Liver (tissue), 9 donors: ENCODE measurements around the gene CCDC54. TPM values are rescaled to one million over a fixed set of nuclear protein-coding genes. Genes with fewer than 3 reads are reported as not detected.

Source experiments
- DNase-seq: peaks from one replicate; pipeline ENCODE4 v3.0.0-alpha.2; 2017; ENCODE audit warnings: low spot score
- H3K27ac ChIP-seq, 2 donors: one replicate each; pipeline ENCODE4 v1.7.0; 2013; ENCODE audit warnings: inconsistent platforms in 2 of 2, low read length in 2 of 2, control low read depth in 1 of 2, low read depth in 1 of 2, mild to moderate bottlenecking in 1 of 2
- H3K27me3 ChIP-seq, 4 donors: one replicate each; pipeline versions ENCODE4 v1.6.1 to v1.7.0; 2013; ENCODE audit warnings: low read length in 3 of 4, inconsistent platforms in 1 of 4, mild to moderate bottlenecking in 1 of 4, moderate library complexity in 1 of 4; ENCODE audit not compliant: control insufficient read depth in 4 of 4, insufficient read depth in 4 of 4
- H3K36me3 ChIP-seq, 4 donors: one replicate each; pipeline versions ENCODE4 v1.6.1 to v1.7.0; 2013; ENCODE audit warnings: low read length in 3 of 4, mild to moderate bottlenecking in 3 of 4, low read depth in 1 of 4, moderate library complexity in 1 of 4; ENCODE audit not compliant: control insufficient read depth in 4 of 4, insufficient read depth in 3 of 4
- H3K4me1 ChIP-seq, 4 donors: one replicate each; pipeline versions ENCODE4 v1.6.1 to v1.7.0; 2013; ENCODE audit warnings: low read length in 3 of 4, mild to moderate bottlenecking in 3 of 4, moderate library complexity in 1 of 4; ENCODE audit not compliant: control insufficient read depth in 4 of 4, insufficient read depth in 4 of 4
- H3K4me3 ChIP-seq, 3 donors: one replicate each; pipeline versions ENCODE4 v1.6.1 to v1.7.0; 2013; ENCODE audit warnings: low read length in 3 of 3, control low read depth in 1 of 3, low read depth in 1 of 3, mild to moderate bottlenecking in 1 of 3
- H3K9ac ChIP-seq, 2 donors: one replicate each; pipeline ENCODE4 v1.7.0; 2013; ENCODE audit warnings: low read length in 2 of 2, mild to moderate bottlenecking in 2 of 2, moderate library complexity in 2 of 2, control low read depth in 1 of 2, low read depth in 1 of 2
- H3K9me3 ChIP-seq, 4 donors: one replicate each; pipeline versions ENCODE4 v1.6.1 to v1.7.0; 2013; ENCODE audit warnings: low read length in 3 of 4; ENCODE audit not compliant: control insufficient read depth in 4 of 4
- CTCF ChIP-seq: fragments of 150-350 bp; IDR thresholded peaks from 2 replicates; pipeline ENCODE4 v1.5.1; 2017; ENCODE audit warnings: improper control_type of control experiment, low read depth, low read length; ENCODE audit not compliant: missing input control
- EGR1 ChIP-seq, 2 donors: IDR thresholded peaks; 2 replicates each; pipeline ENCODE4 v1.6.1; 2016 to 2018; ENCODE audit warnings: antibody characterized with exemption in 2 of 2, low read depth in 2 of 2
- FOXA1 ChIP-seq: IDR thresholded peaks from 2 replicates; pipeline ENCODE4 v1.6.1; 2016; ENCODE audit warnings: antibody characterized with exemption
- FOXA2 ChIP-seq: IDR thresholded peaks from 2 replicates; pipeline ENCODE4 v1.6.1; 2016; ENCODE audit warnings: antibody characterized with exemption
- GABPA ChIP-seq, 2 donors: IDR thresholded peaks in 1 of 2; conservative IDR thresholded peaks in 1 of 2; 2 replicates each; pipeline ENCODE4 v1.6.1; 2016; ENCODE audit warnings: antibody characterized with exemption in 2 of 2, mild to moderate bottlenecking in 1 of 2, moderate library complexity in 1 of 2
- HNF4A ChIP-seq, 2 donors: conservative IDR thresholded peaks; 2 replicates each; pipeline ENCODE4 v1.6.1; 2016; ENCODE audit warnings: antibody characterized with exemption in 2 of 2, mild to moderate bottlenecking in 2 of 2
- HNF4G ChIP-seq: IDR thresholded peaks from 2 replicates; pipeline ENCODE4 v1.6.1; 2016; ENCODE audit warnings: antibody characterized with exemption
- JUND ChIP-seq, 2 donors: IDR thresholded peaks; 2 replicates each; pipeline ENCODE4 v1.6.1; 2016; ENCODE audit warnings: antibody characterized with exemption in 2 of 2
- MAX ChIP-seq: IDR thresholded peaks from 2 replicates; pipeline ENCODE4 v1.6.1; 2016; ENCODE audit warnings: antibody characterized with exemption
- NR2F2 ChIP-seq: IDR thresholded peaks from 2 replicates; pipeline ENCODE4 v1.6.1; 2016; ENCODE audit warnings: antibody characterized with exemption
- RAD21 ChIP-seq, 2 donors: IDR thresholded peaks; 2 replicates each; pipeline ENCODE4 v1.6.1; 2016; ENCODE audit warnings: antibody characterized with exemption in 2 of 2, mild to moderate bottlenecking in 2 of 2
- RXRA ChIP-seq, 2 donors: IDR thresholded peaks; 2 replicates each; pipeline ENCODE4 v1.6.1; 2017 to 2018; ENCODE audit warnings: antibody characterized with exemption in 2 of 2, mild to moderate bottlenecking in 1 of 2
- SP1 ChIP-seq: IDR thresholded peaks from 2 replicates; pipeline ENCODE4 v1.6.1; 2018; ENCODE audit warnings: antibody characterized with exemption, mild to moderate bottlenecking
- TAF1 ChIP-seq: conservative IDR thresholded peaks from 2 replicates; pipeline ENCODE4 v1.6.1; 2016; ENCODE audit warnings: antibody characterized with exemption, mild to moderate bottlenecking
- YY1 ChIP-seq: IDR thresholded peaks from 2 replicates; pipeline ENCODE4 v1.6.1; 2016; ENCODE audit warnings: antibody characterized with exemption, mild to moderate bottlenecking
- WGBS: extraction: QIAGEN DNeasy Blood & Tissue Kit; methylation state at CpG from one replicate; pipeline ENCODE4 v1.1.7; 2013; 5-methylcytosine and 5-hydroxymethylcytosine counted together
- polyA plus RNA-seq, 2 donors: library from polyadenylated mRNA; stranded (reverse) in 1 of 2; unstranded in 1 of 2; fragments of 200-250 nt in 1 of 2; fragments of >200 nt in 1 of 2; fragmentation: Nextera tagmentation in 1 of 2; extraction: Ambion mirVana in 1 of 2; gene quantifications; one replicate each; pipeline versions ENCODE4 v1.2.1 to v1.2.3, GENCODE V29; 2013 to 2015
- total RNA-seq, 2 donors: library from RNA; depleted of rRNA; stranded (reverse); fragments of >200 nt; gene quantifications; one replicate each; pipeline ENCODE4 v1.2.3, GENCODE V29; 2014
- TF ChIP-seq, protein P1 (sequence below): IDR thresholded peaks from 2 replicates; pipeline ENCODE4 v1.6.1; 2016; ENCODE audit warnings: antibody characterized with exemption, mild to moderate bottlenecking
- TF ChIP-seq, protein P2 (sequence below): IDR thresholded peaks from 2 replicates; pipeline ENCODE4 v1.6.1; 2016; ENCODE audit warnings: antibody characterized with exemption
- TF ChIP-seq, protein P3 (sequence below): IDR thresholded peaks from 2 replicates; pipeline ENCODE4 v1.6.1; 2016; ENCODE audit warnings: antibody characterized with exemption
- donor health status: healthy.
- donor health status: healthy.
- donor health status: healthy.
- donor health status: healthy.
- donor health status: healthy.

CCDC54 gene
- total and polyA plus RNA-seq, 4 donors: 0.21 TPM; not detected in 3

- Histone ChIP-seq H3K27me3 (no peaks in the 10 kb centered on the region), H3K9ac (no peak overlapping the region), H3K4me1 (no peaks in the 10 kb centered on the region), H3K27ac (no peak overlapping the region), H3K9me3 (no peaks in the 10 kb centered on the region), H3K36me3 (no peaks in the 10 kb centered on the region), H3K4me3 (no peak overlapping the region)
- TF ChIP-seq YY1 (no peak), HNF4A (conservative IDR thresholded peaks at IDR 0.05) (no peak)
- DNase-seq: no peak
- WGBS: 83% methylated on average over 2 of the region's 2 CpGs
Measured at GRCh38 chr3:107384428-107384827, 7.2 kb downstream of the CCDC54 start.

DNA sequence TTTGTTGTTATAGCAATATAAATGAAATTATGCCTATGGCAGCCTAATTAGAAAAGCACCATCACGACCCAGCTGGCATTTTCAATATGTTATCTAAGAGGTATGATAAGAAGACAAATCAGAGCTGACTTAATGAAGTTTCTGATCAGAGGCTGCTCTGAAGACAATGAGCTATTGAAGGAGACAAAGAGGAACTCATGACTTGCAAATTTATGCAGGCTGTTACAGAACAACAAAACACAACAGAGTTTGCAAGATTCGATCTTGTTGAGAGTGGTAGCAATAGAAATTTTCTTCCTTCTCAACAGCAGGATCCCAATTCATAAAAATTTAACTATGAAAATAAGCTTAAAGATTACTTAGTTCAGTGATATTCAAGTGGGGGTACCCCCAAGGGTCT lies 7.7 kb downstream of the CCDC54 start:
- no peaks in the 10 kb centered on the region for H3K27me3 ChIP-seq
- H3K36me3 ChIP-seq: no peaks in the 10 kb centered on the region
- WGBS: 47% methylated on average over 2 of the region's 2 CpGs
- H3K9me3 ChIP-seq: no peaks in the 10 kb centered on the region
- H3K4me3 ChIP-seq: no peak overlapping the region
- no peak for DNase-seq
- no peak overlapping the region for H3K27ac ChIP-seq
- H3K4me1 ChIP-seq: no peaks in the 10 kb centered on the region
- TF ChIP-seq HNF4A (conservative IDR thresholded peaks at IDR 0.05) (no peak), EGR1 (IDR thresholded peaks at IDR 0.05; ENCODE audit: low read depth in 2 of 2) (no peak), MAX (no peak), GABPA (IDR thresholded peaks at IDR 0.05 in 1 of 2, conservative IDR thresholded peaks at IDR 0.05 in 1 of 2) (no peak), RAD21 (IDR thresholded peaks at IDR 0.05) (no peak), SP1 (no peak), NR2F2 (no peak), TAF1 (no peak), RXRA (IDR thresholded peaks at IDR 0.05) (no peak), FOXA2 (no peak), YY1 (no peak), JUND (IDR thresholded peaks at IDR 0.05) (no peak), HNF4G (no peak), CTCF (no peak), FOXA1 (no peak)
- TF ChIP-seq, protein P1, sequence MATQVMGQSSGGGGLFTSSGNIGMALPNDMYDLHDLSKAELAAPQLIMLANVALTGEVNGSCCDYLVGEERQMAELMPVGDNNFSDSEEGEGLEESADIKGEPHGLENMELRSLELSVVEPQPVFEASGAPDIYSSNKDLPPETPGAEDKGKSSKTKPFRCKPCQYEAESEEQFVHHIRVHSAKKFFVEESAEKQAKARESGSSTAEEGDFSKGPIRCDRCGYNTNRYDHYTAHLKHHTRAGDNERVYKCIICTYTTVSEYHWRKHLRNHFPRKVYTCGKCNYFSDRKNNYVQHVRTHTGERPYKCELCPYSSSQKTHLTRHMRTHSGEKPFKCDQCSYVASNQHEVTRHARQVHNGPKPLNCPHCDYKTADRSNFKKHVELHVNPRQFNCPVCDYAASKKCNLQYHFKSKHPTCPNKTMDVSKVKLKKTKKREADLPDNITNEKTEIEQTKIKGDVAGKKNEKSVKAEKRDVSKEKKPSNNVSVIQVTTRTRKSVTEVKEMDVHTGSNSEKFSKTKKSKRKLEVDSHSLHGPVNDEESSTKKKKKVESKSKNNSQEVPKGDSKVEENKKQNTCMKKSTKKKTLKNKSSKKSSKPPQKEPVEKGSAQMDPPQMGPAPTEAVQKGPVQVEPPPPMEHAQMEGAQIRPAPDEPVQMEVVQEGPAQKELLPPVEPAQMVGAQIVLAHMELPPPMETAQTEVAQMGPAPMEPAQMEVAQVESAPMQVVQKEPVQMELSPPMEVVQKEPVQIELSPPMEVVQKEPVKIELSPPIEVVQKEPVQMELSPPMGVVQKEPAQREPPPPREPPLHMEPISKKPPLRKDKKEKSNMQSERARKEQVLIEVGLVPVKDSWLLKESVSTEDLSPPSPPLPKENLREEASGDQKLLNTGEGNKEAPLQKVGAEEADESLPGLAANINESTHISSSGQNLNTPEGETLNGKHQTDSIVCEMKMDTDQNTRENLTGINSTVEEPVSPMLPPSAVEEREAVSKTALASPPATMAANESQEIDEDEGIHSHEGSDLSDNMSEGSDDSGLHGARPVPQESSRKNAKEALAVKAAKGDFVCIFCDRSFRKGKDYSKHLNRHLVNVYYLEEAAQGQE: no peak
- TF ChIP-seq, protein P2, sequence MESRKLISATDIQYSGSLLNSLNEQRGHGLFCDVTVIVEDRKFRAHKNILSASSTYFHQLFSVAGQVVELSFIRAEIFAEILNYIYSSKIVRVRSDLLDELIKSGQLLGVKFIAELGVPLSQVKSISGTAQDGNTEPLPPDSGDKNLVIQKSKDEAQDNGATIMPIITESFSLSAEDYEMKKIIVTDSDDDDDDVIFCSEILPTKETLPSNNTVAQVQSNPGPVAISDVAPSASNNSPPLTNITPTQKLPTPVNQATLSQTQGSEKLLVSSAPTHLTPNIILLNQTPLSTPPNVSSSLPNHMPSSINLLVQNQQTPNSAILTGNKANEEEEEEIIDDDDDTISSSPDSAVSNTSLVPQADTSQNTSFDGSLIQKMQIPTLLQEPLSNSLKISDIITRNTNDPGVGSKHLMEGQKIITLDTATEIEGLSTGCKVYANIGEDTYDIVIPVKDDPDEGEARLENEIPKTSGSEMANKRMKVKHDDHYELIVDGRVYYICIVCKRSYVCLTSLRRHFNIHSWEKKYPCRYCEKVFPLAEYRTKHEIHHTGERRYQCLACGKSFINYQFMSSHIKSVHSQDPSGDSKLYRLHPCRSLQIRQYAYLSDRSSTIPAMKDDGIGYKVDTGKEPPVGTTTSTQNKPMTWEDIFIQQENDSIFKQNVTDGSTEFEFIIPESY: no peak
- TF ChIP-seq, protein P3, sequence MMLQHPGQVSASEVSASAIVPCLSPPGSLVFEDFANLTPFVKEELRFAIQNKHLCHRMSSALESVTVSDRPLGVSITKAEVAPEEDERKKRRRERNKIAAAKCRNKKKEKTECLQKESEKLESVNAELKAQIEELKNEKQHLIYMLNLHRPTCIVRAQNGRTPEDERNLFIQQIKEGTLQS: no peak
- no peak overlapping the region for H3K9ac ChIP-seq
